Esophagus muscularis mucosa (tissue), 4 donors: ENCODE results near the gene FKBP1B.

Experiments
- CTCF ChIP-seq, 3 experiments: fragments of 200-600 bp in 2 of 3; fragments of 450-650 bp in 1 of 3; sonication (generic) in 2 of 3; IDR thresholded peaks; one replicate each; pipeline ENCODE4 v1.5.1; 2017 to 2019; ENCODE audit warnings: antibody characterized with exemption in 3 of 3, mild to moderate bottlenecking in 2 of 3, moderate library complexity in 1 of 3
- EP300 ChIP-seq: sonication (generic); formaldehyde crosslinking; IDR thresholded peaks from one replicate; pipeline ENCODE4 v1.6.1; 2017; ENCODE audit warnings: antibody characterized with exemption
- POLR2A ChIP-seq: fragments of 450-650 bp; IDR thresholded peaks from one replicate; pipeline ENCODE4 v1.6.1; 2017; ENCODE audit warnings: antibody characterized with exemption, moderate library complexity, mild to moderate bottlenecking, low read depth
- POLR2AphosphoS5 ChIP-seq, 2 donors: sonication (generic); formaldehyde crosslinking; IDR thresholded peaks; one replicate each; pipeline ENCODE4 v1.6.1; 2017; ENCODE audit warnings: antibody characterized with exemption in 2 of 2

DNA sequence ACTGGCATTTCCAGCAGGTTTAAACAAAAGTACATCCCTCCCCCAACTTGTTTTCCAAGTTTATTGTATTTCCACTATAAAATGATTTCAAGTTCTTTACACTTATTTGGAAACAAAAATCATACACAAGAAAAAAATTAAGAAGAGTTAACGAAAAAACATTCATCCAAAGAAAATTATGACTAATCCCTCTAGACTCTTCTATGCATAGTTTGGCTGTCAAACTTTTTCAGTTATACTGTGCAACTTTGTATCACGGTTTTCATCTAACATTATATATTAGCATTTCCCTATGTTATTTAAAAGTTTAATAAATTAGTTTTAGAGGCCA lies 3.0 kb upstream of the FKBP1B start:
- TF ChIP-seq CTCF (IDR thresholded peaks at IDR 0.05) = no peak
- no peak for TF ChIP-seq POLR2AphosphoS5 (IDR thresholded peaks at IDR 0.05)
- no peak for TF ChIP-seq POLR2A
- TF ChIP-seq EP300 = no peak
